HFFc6 (cell line): ENCODE data around the gene INTS6. TPM values are rescaled to one million over a fixed set of nuclear protein-coding genes. Genes with fewer than 3 reads are reported as not detected.

Source experiments
- DNase-seq: peaks from one replicate; pipeline ENCODE4 v3.0.0-alpha.2; 2018
- H3K27ac Mint-ChIP-seq: 2 replicates; pipeline ENCODE4 v1.8.0; 2020; ENCODE audit warnings: mild to moderate bottlenecking, mixed read lengths
- H3K27me3 Mint-ChIP-seq: 2 replicates; pipeline ENCODE4 v1.8.0; 2021; ENCODE audit warnings: mild to moderate bottlenecking, moderate library complexity, mixed read lengths; ENCODE audit not compliant: insufficient read depth
- H3K36me3 Mint-ChIP-seq: 2 replicates; pipeline ENCODE4 v1.8.0; 2021; ENCODE audit warnings: low read depth, mixed read lengths
- H3K4me1 Mint-ChIP-seq: 2 replicates; pipeline ENCODE4 v1.8.0; 2020; ENCODE audit warnings: low read depth, mixed read lengths
- H3K4me3 Mint-ChIP-seq: 2 replicates; pipeline ENCODE4 v1.8.0; 2020; ENCODE audit warnings: mild to moderate bottlenecking, moderate library complexity, mixed read lengths
- H3K9me3 Mint-ChIP-seq: 2 replicates; pipeline ENCODE4 v1.8.0; 2020; ENCODE audit warnings: mild to moderate bottlenecking, mixed read lengths
- CTCF ChIP-seq: fragments of 200-600 bp; sonication (generic); IDR thresholded peaks from 2 replicates; pipeline ENCODE4 v1.5.0; 2021; ENCODE audit warnings: antibody characterized with exemption, mild to moderate bottlenecking
- microRNA-seq: library from miRNA; unstranded; fragments of <30 nt; microRNA quantifications from one replicate; pipeline ENCODE4, GENCODE V29; 2019
- total RNA-seq, 6 experiments: library from RNA; stranded (reverse); fragmentation: NEBNext Ultra II Directional; extraction: Animal tissue kit (Norgen Biotek cat#: 25700); gene quantifications; 2 replicates in 1 of 6; 3 replicates in 5 of 6; pipeline ENCODE4 v1.2.3, GENCODE V29; 2021

INTS6 gene
- total RNA-seq, 6 experiments from 2014 or later, result 32.4 to 38.6 (median 33.5) TPM

- Mint-ChIP-seq H3K27ac (no peak overlapping the region), H3K36me3 (no peaks in the 10 kb centered on the region), H3K27me3 (peaks cover 7% of the 10 kb centered on the region; the same call in 1 of the 2 replicates), H3K4me3 (no peak overlapping the region), H3K4me1 (peaks cover 11% of the 10 kb centered on the region), H3K9me3 (no peaks in the 10 kb centered on the region)
- no peak for TF ChIP-seq CTCF
- no peak for DNase-seq
These were observed 140.8 kb downstream of the INTS6 start for GRCh38 chr13:51311957-51312520.

Small RNA genes within 50 kb of the gene (microRNA-seq; reads per million reads assigned to microRNA genes)
- not detected for gene MIR5693

Other genes with a start within 250 kb of the INTS6 start
- gene FAM124A, start 230.6 kb downstream of the INTS6 start, total RNA-seq, result not detected
- gene SERPINE3, start 113.3 kb downstream of the INTS6 start, total RNA-seq, result not detected
- gene WDFY2, start 131.4 kb upstream of the INTS6 start, total RNA-seq, result 10 to 100 TPM; 11.4 to 15.7 (median 13.4) TPM